HCT116 (cell line): Measurements from ENCODE around the gene IFT20. TPM values are rescaled to one million over a fixed set of nuclear protein-coding genes. Genes with fewer than 3 reads are reported as not detected.

Experiments used
- ATAC-seq: fragments of 200-7000 bp; cut with Tn5 transposase; 2 replicates; pipeline ENCODE4 v1.9.1; 2020; ENCODE audit warnings: mild to moderate bottlenecking, moderate library complexity
- BruUV-seq: library from RNA; stranded (reverse); fragments of 400-500 nt; replicated peaks from 2 replicates; lab custom pipeline; 2021; lab: Mats Ljungman, UMichigan
- CTCF ChIA-PET: fragments of 300-600 bp; sonication (Branson Sonifier 250); formaldehyde crosslinking; loops from one replicate; lab custom pipeline; 2021; ENCODE audit warnings: antibody characterized with exemption; lab: Charles Lee
- POLR2A ChIA-PET: fragments of 300-600, 350-600 bp; sonication (Branson Sonifier 250); formaldehyde crosslinking; loops from one replicate; lab custom pipeline; 2021; ENCODE audit warnings: antibody characterized with exemption; lab: Charles Lee
- RAD21 ChIA-PET, 2 experiments: fragments of 300-600 bp; sonication (Branson Sonifier 250); formaldehyde crosslinking; loops; one replicate each; lab custom pipeline; 2023; ENCODE audit warnings: low total read pairs in 2 of 2; ENCODE audit not compliant: uncharacterized antibody in 2 of 2, unreplicated experiment in 2 of 2, low non-redundant PET in 1 of 2; lab: Charles Lee
- DNase-seq: peaks from one replicate; pipeline ENCODE4 v3.0.0-alpha.2; 2010; ENCODE audit warnings: low read depth, low spot score
- H2AFZ ChIP-seq: fragments of 200-600 bp; shearing (Covaris generic), sonication (generic); 2 replicates; pipeline ENCODE4 v1.6.1; 2017; ENCODE audit warnings: low read depth, mixed run types, mixed read lengths, antibody characterized with exemption, low read length; ENCODE audit not compliant: poor library complexity, severe bottlenecking
- H3K27ac ChIP-seq: 2 replicates; pipeline ENCODE4 v1.5.1; 2012; ENCODE audit warnings: low read depth, low read length
- H3K27me3 ChIP-seq: fragments of 200-600 bp; sonication (generic); 2 replicates; pipeline ENCODE4 v1.6.1; 2016; ENCODE audit warnings: mixed run types, low read length, mixed read lengths; ENCODE audit not compliant: insufficient read depth
- H3K36me3 ChIP-seq, 2 experiments: fragments of 200-500 bp in 1 of 2; fragments of 200-600 bp in 1 of 2; sonication (Bioruptor generic) in 1 of 2; sonication (generic) in 1 of 2; 2 replicates each; pipeline versions ENCODE4 v1.5.1 to v1.6.1; 2014 to 2016; ENCODE audit warnings: low read length in 2 of 2, inconsistent platforms in 1 of 2, mixed read lengths in 1 of 2, mixed run types in 1 of 2; ENCODE audit not compliant: insufficient read depth in 2 of 2, control insufficient read depth in 1 of 2
- H3K4me1 ChIP-seq, 2 experiments: fragments of 200-600 bp in 1 of 2; sonication (generic) in 1 of 2; 2 replicates each; pipeline versions ENCODE4 v1.5.1 to v1.6.1; 2012 to 2017; ENCODE audit warnings: low read length in 2 of 2, inconsistent platforms in 1 of 2, mild to moderate bottlenecking in 1 of 2, mixed read lengths in 1 of 2, mixed run types in 1 of 2, moderate library complexity in 1 of 2; ENCODE audit not compliant: insufficient read depth in 2 of 2, control insufficient read depth in 1 of 2
- H3K4me2 ChIP-seq: fragments of 200-600 bp; sonication (generic); 2 replicates; pipeline ENCODE4 v1.6.1; 2017; ENCODE audit warnings: mixed run types, low read length, mixed read lengths
- H3K4me3 ChIP-seq, 2 experiments: fragments of 200-600 bp in 1 of 2; sonication (generic) in 1 of 2; replicated peaks in 1 of 2; 2 replicates each; pipeline ENCODE4 v1.5.1; 2011 to 2016; ENCODE audit warnings: low read length in 2 of 2, control low read depth in 1 of 2, low read depth in 1 of 2, mild to moderate bottlenecking in 1 of 2, mixed read lengths in 1 of 2, mixed run types in 1 of 2
- H3K79me2 ChIP-seq: fragments of 200-600 bp; sonication (generic); 2 replicates; pipeline ENCODE4 v1.6.1; 2017; ENCODE audit warnings: mild to moderate bottlenecking, mixed run types, low read length, moderate library complexity, mixed read lengths; ENCODE audit not compliant: insufficient read depth
- H3K9ac ChIP-seq: fragments of 200-600 bp; sonication (generic); 2 replicates; pipeline ENCODE4 v1.6.1; 2016; ENCODE audit warnings: low read length, mixed read lengths
- H3K9me2 ChIP-seq: fragments of 200-600 bp; sonication (generic), shearing (Covaris generic); 2 replicates; pipeline ENCODE4 v1.6.1; 2017; ENCODE audit warnings: mixed run types, mild to moderate bottlenecking, moderate library complexity; ENCODE audit not compliant: insufficient read depth
- H3K9me3 ChIP-seq, 2 experiments: fragments of 200-500 bp in 1 of 2; fragments of 200-600 bp in 1 of 2; sonication (Bioruptor generic) in 1 of 2; sonication (generic) in 1 of 2; 2 replicates each; pipeline ENCODE4 v1.6.1; 2014 to 2017; ENCODE audit warnings: low read length in 2 of 2, mixed read lengths in 2 of 2, inconsistent platforms in 1 of 2, low read depth in 1 of 2, mild to moderate bottlenecking in 1 of 2, mixed run types in 1 of 2, moderate library complexity in 1 of 2; ENCODE audit not compliant: control insufficient read depth in 1 of 2, insufficient read depth in 1 of 2
- H4K20me1 ChIP-seq: fragments of 200-600 bp; sonication (generic), shearing (Covaris generic); 2 replicates; pipeline ENCODE4 v1.6.1; 2017; ENCODE audit warnings: mixed run types, mild to moderate bottlenecking, moderate library complexity; ENCODE audit not compliant: insufficient read depth
- EGR1 ChIP-seq: IDR thresholded peaks from 2 replicates; pipeline ENCODE4 v1.6.1; 2012; ENCODE audit warnings: low read depth
- ELF1 ChIP-seq: IDR thresholded peaks from 2 replicates; pipeline ENCODE4 v1.6.1; 2012; ENCODE audit warnings: low read depth, borderline replicate concordance
- EZH2 ChIP-seq: fragments of 200-600 bp; sonication (generic); IDR thresholded peaks from 2 replicates; pipeline ENCODE4 v1.6.1; 2017; ENCODE audit warnings: antibody characterized with exemption, mixed run types
- EZH2phosphoT487 ChIP-seq: fragments of 200-600 bp; IDR thresholded peaks from 2 replicates; pipeline ENCODE4 v1.6.1; 2018; ENCODE audit warnings: antibody characterized with exemption, borderline replicate concordance
- JUND ChIP-seq: IDR thresholded peaks from 2 replicates; pipeline ENCODE4 v1.6.1; 2012
- MAX ChIP-seq: IDR thresholded peaks from 2 replicates; pipeline ENCODE4 v1.6.1; 2012
- POLR2A ChIP-seq: IDR thresholded peaks from 2 replicates; pipeline ENCODE4 v1.7.0; 2011; ENCODE audit warnings: borderline replicate concordance; ENCODE audit not compliant: insufficient read depth, insufficient read length; ENCODE audit errors: extremely low read depth
- RAD21 ChIP-seq: IDR thresholded peaks from 2 replicates; pipeline ENCODE4 v1.6.1; 2012; ENCODE audit warnings: low read depth, mild to moderate bottlenecking
- REST ChIP-seq: IDR thresholded peaks from 2 replicates; pipeline ENCODE4 v1.6.1; 2012; ENCODE audit warnings: low read depth
- SRF ChIP-seq: IDR thresholded peaks from 2 replicates; pipeline ENCODE4 v1.6.1; 2012; ENCODE audit warnings: low read depth
- ZFX ChIP-seq: fragments of 450-650 bp; IDR thresholded peaks from 2 replicates; pipeline ENCODE4 v1.6.1; 2017
- ZNF274 ChIP-seq: fragments of 200-500 bp; sonication (Bioruptor generic); IDR thresholded peaks from 2 replicates; pipeline ENCODE4 v1.6.1; 2014; ENCODE audit warnings: mild to moderate bottlenecking, low read depth, low read length, inconsistent platforms
- intact Hi-C: fragments of 100-400 bp; cut with micrococcal nuclease; formaldehyde crosslinking; loops from 2 replicates; pipeline ENCODE4 v1.10.0; 2022
- total RNA-seq: library from RNA; stranded (reverse); gene quantifications from one replicate; pipeline ENCODE4 v1.2.1, GENCODE V29; 2021; ENCODE audit not compliant: unreplicated experiment
- TF ChIP-seq, protein P1 (sequence below): IDR thresholded peaks from 2 replicates; pipeline ENCODE4 v1.6.1; 2012

The IFT20 gene
- total RNA-seq, 1 experiment from 2014 or later = 21.7 TPM

- H3K4me3 ChIP-seq = no peak overlapping the region
- no peaks in the 10 kb centered on the region for H3K9me3 ChIP-seq
- H3K27me3 ChIP-seq = no peaks in the 10 kb centered on the region
- H4K20me1 ChIP-seq = no peaks in the 10 kb centered on the region
- ATAC-seq = no peak
- DNase-seq = no peak
- RAD21 ChIA-PET = no interaction called here
- POLR2A ChIA-PET = no interaction called here
- peaks cover 36 to 58% of the 10 kb centered on the region in 2 experiments for H3K36me3 ChIP-seq
- no peak overlapping the region for H3K4me2 ChIP-seq
- no peak overlapping the region for H2AFZ ChIP-seq
- H3K27ac ChIP-seq = no peak overlapping the region
- TF ChIP-seq MAX = no peak
- TF ChIP-seq POLR2A = no peak
- TF ChIP-seq EZH2phosphoT487 = no peak
- TF ChIP-seq SRF = no peak
- no peak for TF ChIP-seq ZNF274
- no peak for TF ChIP-seq ZFX
- no peak for TF ChIP-seq EGR1
- no peak for TF ChIP-seq REST
- TF ChIP-seq EZH2 = no peak
- TF ChIP-seq, protein P1, sequence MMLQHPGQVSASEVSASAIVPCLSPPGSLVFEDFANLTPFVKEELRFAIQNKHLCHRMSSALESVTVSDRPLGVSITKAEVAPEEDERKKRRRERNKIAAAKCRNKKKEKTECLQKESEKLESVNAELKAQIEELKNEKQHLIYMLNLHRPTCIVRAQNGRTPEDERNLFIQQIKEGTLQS = no peak
- TF ChIP-seq ELF1 = no peak
- no peak for TF ChIP-seq RAD21
- TF ChIP-seq JUND = no peak
- peaks cover 0 to 12% of the 10 kb centered on the region in 2 experiments; a peak in 2 of 4 replicates for H3K4me1 ChIP-seq
- BruUV-seq = no TSS peak
- peaks cover 7% of the 10 kb centered on the region; the same call in 1 of the 2 replicates for H3K79me2 ChIP-seq
- H3K9me2 ChIP-seq = no peaks in the 10 kb centered on the region
- CTCF ChIA-PET = no interaction called here
- no peak overlapping the region for H3K9ac ChIP-seq
- intact Hi-C loops = no loop called here
These were observed 8.2 kb upstream of the IFT20 start for GRCh38 chr17:28343491-28343932.
